Ishikawa (cell line): ENCODE measurements around the gene HERC4.

Experiments
- CEBPB ChIP-seq: IDR thresholded peaks from 2 replicates; pipeline ENCODE4 v1.6.1; 2012
- CREB1 ChIP-seq: IDR thresholded peaks from 2 replicates; pipeline ENCODE4 v1.6.1; 2012; ENCODE audit warnings: low read depth
- EGR1 ChIP-seq: IDR thresholded peaks from 2 replicates; pipeline ENCODE4 v1.6.1; 2012
- EP300 ChIP-seq: IDR thresholded peaks from 2 replicates; pipeline ENCODE4 v1.6.1; 2012; ENCODE audit warnings: borderline replicate concordance
- FOXM1 ChIP-seq: IDR thresholded peaks from 2 replicates; pipeline ENCODE4 v1.6.1; 2012; ENCODE audit warnings: low read depth, borderline replicate concordance
- NFIC ChIP-seq: IDR thresholded peaks from 2 replicates; pipeline ENCODE4 v1.6.1; 2012
- RAD21 ChIP-seq: IDR thresholded peaks from 2 replicates; pipeline ENCODE4 v1.6.1; 2012; ENCODE audit warnings: low read depth
- REST ChIP-seq: IDR thresholded peaks from 2 replicates; pipeline ENCODE4 v1.6.1; 2012; ENCODE audit warnings: low read depth, mild to moderate bottlenecking
- TAF1 ChIP-seq: IDR thresholded peaks from 2 replicates; pipeline ENCODE4 v1.6.1; 2012; ENCODE audit warnings: low read depth, mild to moderate bottlenecking
- TCF12 ChIP-seq: IDR thresholded peaks from 2 replicates; pipeline ENCODE4 v1.6.1; 2012; ENCODE audit warnings: low read depth
- TEAD4 ChIP-seq: IDR thresholded peaks from 2 replicates; pipeline ENCODE4 v1.6.1; 2012
- USF1 ChIP-seq: IDR thresholded peaks from 2 replicates; pipeline ENCODE4 v1.6.1; 2012
- YY1 ChIP-seq: IDR thresholded peaks from 2 replicates; pipeline ENCODE4 v1.6.1; 2012; ENCODE audit warnings: low read depth
- ZBTB7A ChIP-seq: IDR thresholded peaks from 2 replicates; pipeline ENCODE4 v1.6.1; 2012; ENCODE audit warnings: low read depth
- TF ChIP-seq, protein P1 (sequence below): IDR thresholded peaks from 2 replicates; pipeline ENCODE4 v1.6.1; 2012

Gene HERC4

DNA sequence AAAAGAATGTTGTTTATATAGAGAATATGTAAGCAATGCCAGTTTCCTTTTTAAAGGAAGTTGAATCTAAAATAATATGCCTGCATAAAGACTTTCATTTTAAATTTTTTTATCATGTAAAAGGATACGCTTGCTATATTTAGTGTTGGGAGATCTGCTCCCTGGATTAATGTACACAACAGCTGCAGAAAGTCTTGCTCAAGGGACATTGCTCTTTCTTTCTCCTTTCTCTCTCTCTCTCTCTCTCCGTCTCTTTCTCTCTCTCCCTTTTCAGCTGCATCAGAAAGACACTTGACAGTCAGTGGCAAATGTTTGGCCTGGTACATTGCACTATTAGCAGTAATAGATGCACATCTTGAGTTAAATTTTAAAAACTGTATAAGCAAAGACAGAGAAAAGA lies 34.9 kb upstream of the HERC4 start:
- TF ChIP-seq CREB1 (no peak), RAD21 (no peak), TEAD4 (no peak), CEBPB (no peak), NFIC (no peak), USF1 (no peak), ZBTB7A (no peak), TCF12 (no peak), EGR1 (no peak), REST (no peak), EP300 (no peak), FOXM1 (no peak), YY1 (no peak), TAF1 (no peak)
- TF ChIP-seq, protein P1, sequence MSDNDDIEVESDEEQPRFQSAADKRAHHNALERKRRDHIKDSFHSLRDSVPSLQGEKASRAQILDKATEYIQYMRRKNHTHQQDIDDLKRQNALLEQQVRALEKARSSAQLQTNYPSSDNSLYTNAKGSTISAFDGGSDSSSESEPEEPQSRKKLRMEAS, result no peak

- no peak for TF ChIP-seq TCF12
- no peak for TF ChIP-seq EP300
- no peak for TF ChIP-seq TEAD4
- TF ChIP-seq NFIC, result no peak
- no peak for TF ChIP-seq EGR1
- TF ChIP-seq, protein P1, result no peak
- TF ChIP-seq CREB1, result no peak
- no peak for TF ChIP-seq TAF1
- no peak for TF ChIP-seq FOXM1
- no peak for TF ChIP-seq USF1
- TF ChIP-seq ZBTB7A, result no peak
- no peak for TF ChIP-seq YY1
- TF ChIP-seq RAD21, result no peak
- TF ChIP-seq CEBPB, result no peak
- no peak for TF ChIP-seq REST
These were observed 34.2 kb upstream of the HERC4 start, which contains the start of gene MYPN for GRCh38 chr10:68109331-68109730. Gene MYPN, plus strand, starts transcription at chr10:68109488. Its CDS starts 11,951 bp downstream, at chr10:68121439.

- TF ChIP-seq YY1 (no peak), FOXM1 (no peak), CREB1 (no peak), NFIC (no peak), CEBPB (no peak), RAD21 (no peak), EGR1 (no peak), USF1 (no peak), EP300 (no peak), ZBTB7A (no peak), TCF12 (no peak), TEAD4 (no peak), REST (no peak), TAF1 (no peak)
- TF ChIP-seq, protein P1, result no peak
These were observed 33.6 kb upstream of the HERC4 start for GRCh38 chr10:68108653-68109052.

DNA sequence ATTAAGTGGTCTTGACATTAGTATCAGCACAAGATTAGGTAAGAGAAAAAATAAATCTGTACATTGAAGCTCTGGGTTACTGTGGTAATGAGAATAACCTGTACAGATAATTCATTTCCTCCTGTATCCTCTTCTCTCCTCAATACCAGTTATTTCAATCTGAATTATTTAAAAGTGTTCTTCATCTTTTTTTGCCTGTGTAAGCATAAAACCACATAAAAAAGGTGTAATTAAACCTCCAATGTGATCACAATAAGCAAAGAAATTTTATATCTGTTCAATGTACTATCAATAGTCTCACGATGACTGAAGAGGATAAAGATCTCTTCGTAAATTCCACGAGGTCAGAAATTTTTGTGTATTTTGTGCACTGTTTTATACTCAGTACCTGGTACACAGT lies 33.0 kb upstream of the HERC4 start:
- no peak for TF ChIP-seq FOXM1
